ENCODE data around the gene BOD1L1.

- TF ChIP-seq EZH2 (IDR thresholded peaks at IDR 0.05; ENCODE audit: insufficient read depth, poor library complexity, severe bottlenecking), result no peak
- TF ChIP-seq EZH2phosphoT487 (IDR thresholded peaks at IDR 0.05; ENCODE audit: insufficient read depth, low read depth), result no peak
Observed at GRCh38 chr4:13543032-13543838, 84.3 kb downstream of the BOD1L1 start.
